ENCODE data around the gene SRRT.

The SRRT gene

GRCh38 chr7:100893910-100894721 is 19.2 kb downstream of the SRRT start:
- Histone ChIP-seq H3K9ac (ENCODE audit: low read depth, low read length) (no peak overlapping the region), H3K9me3 (ENCODE audit: control insufficient read depth, insufficient read depth, low read length) (no peaks in the 10 kb centered on the region), H3K4me3 (ENCODE audit: low read depth, low read length) (peak overlapping the region; percentile 49), H3K4me1 (ENCODE audit: control insufficient read depth, insufficient read depth, low read length) (peaks cover 9% of the 10 kb centered on the region), H3K27me3 (ENCODE audit: control insufficient read depth, insufficient read depth, low read length) (peaks cover 14% of the 10 kb centered on the region), H3K36me3 (ENCODE audit: control insufficient read depth, insufficient read depth, low read length) (peaks cover 4% of the 10 kb centered on the region)

- H3K4me3 ChIP-seq (ENCODE audit: low read depth, low read length): peak overlapping the region; percentile 49
- peaks cover 14% of the 10 kb centered on the region for H3K27me3 ChIP-seq (ENCODE audit: control insufficient read depth, insufficient read depth, low read length)
- no peak overlapping the region for H3K9ac ChIP-seq (ENCODE audit: low read depth, low read length)
- no peaks in the 10 kb centered on the region for H3K9me3 ChIP-seq (ENCODE audit: control insufficient read depth, insufficient read depth, low read length)
- peaks cover 9% of the 10 kb centered on the region for H3K4me1 ChIP-seq (ENCODE audit: control insufficient read depth, insufficient read depth, low read length)
- peaks cover 4% of the 10 kb centered on the region for H3K36me3 ChIP-seq (ENCODE audit: control insufficient read depth, insufficient read depth, low read length)
These were observed 20.2 kb downstream of the SRRT start for GRCh38 chr7:100894860-100895700.

GRCh38 chr7:100895701-100895955 is 20.7 kb downstream of the SRRT start, which contains the start of gene ACHE:
TSS of gene ACHE (minus strand) at chr7:100895888. CDS start at chr7:100894232, 1,656 bp downstream.
- Histone ChIP-seq H3K4me3 (ENCODE audit: low read depth, low read length) (peak within 1 kb of the TSS; percentile 69), H3K27me3 (ENCODE audit: control insufficient read depth, insufficient read depth, low read length) (peaks cover 14% of the 10 kb centered on the region), H3K36me3 (ENCODE audit: control insufficient read depth, insufficient read depth, low read length) (peaks cover 4% of the 10 kb centered on the region), H3K9me3 (ENCODE audit: control insufficient read depth, insufficient read depth, low read length) (no peaks in the 10 kb centered on the region), H3K9ac (ENCODE audit: low read depth, low read length) (no peak within 1 kb of the TSS), H3K4me1 (ENCODE audit: control insufficient read depth, insufficient read depth, low read length) (peaks cover 9% of the 10 kb centered on the region)

- Histone ChIP-seq H3K4me3 (ENCODE audit: low read depth, low read length) (peak overlapping the region; percentile 69), H3K4me1 (ENCODE audit: control insufficient read depth, insufficient read depth, low read length) (peaks cover 9% of the 10 kb centered on the region), H3K9ac (ENCODE audit: low read depth, low read length) (no peak overlapping the region), H3K27me3 (ENCODE audit: control insufficient read depth, insufficient read depth, low read length) (peaks cover 14% of the 10 kb centered on the region), H3K36me3 (ENCODE audit: control insufficient read depth, insufficient read depth, low read length) (peaks cover 4% of the 10 kb centered on the region), H3K9me3 (ENCODE audit: control insufficient read depth, insufficient read depth, low read length) (no peaks in the 10 kb centered on the region)
These were observed 21.2 kb downstream of the SRRT start for GRCh38 chr7:100895956-100896731.

GRCh38 chr7:100896732-100897608 is 22.1 kb downstream of the SRRT start:
- H3K9me3 ChIP-seq (ENCODE audit: control insufficient read depth, insufficient read depth, low read length): no peaks in the 10 kb centered on the region
- peaks cover 14% of the 10 kb centered on the region for H3K27me3 ChIP-seq (ENCODE audit: control insufficient read depth, insufficient read depth, low read length)
- H3K36me3 ChIP-seq (ENCODE audit: control insufficient read depth, insufficient read depth, low read length): peaks cover 4% of the 10 kb centered on the region
- H3K9ac ChIP-seq (ENCODE audit: low read depth, low read length): no peak overlapping the region
- peak overlapping the region; percentile 69 for H3K4me3 ChIP-seq (ENCODE audit: low read depth, low read length)
- H3K4me1 ChIP-seq (ENCODE audit: control insufficient read depth, insufficient read depth, low read length): peaks cover 6% of the 10 kb centered on the region

- H3K27me3 ChIP-seq (ENCODE audit: control insufficient read depth, insufficient read depth, low read length): peaks cover 14% of the 10 kb centered on the region
These were observed 23.0 kb downstream of the SRRT start for GRCh38 chr7:100897772-100898454.

GRCh38 chr7:100899432-100899831 is 24.5 kb downstream of the SRRT start:
- H3K4me3 ChIP-seq (ENCODE audit: low read depth, low read length): no peak overlapping the region
- H3K36me3 ChIP-seq (ENCODE audit: control insufficient read depth, insufficient read depth, low read length): no peaks in the 10 kb centered on the region
- no peaks in the 10 kb centered on the region for H3K9me3 ChIP-seq (ENCODE audit: control insufficient read depth, insufficient read depth, low read length)
- peaks cover 10% of the 10 kb centered on the region for H3K27me3 ChIP-seq (ENCODE audit: control insufficient read depth, insufficient read depth, low read length)
- peaks cover 4% of the 10 kb centered on the region for H3K4me1 ChIP-seq (ENCODE audit: control insufficient read depth, insufficient read depth, low read length)
- H3K9ac ChIP-seq (ENCODE audit: low read depth, low read length): no peak overlapping the region

More at GRCh38 chr7:100897772-100898454, 23.0 kb downstream of the SRRT start:
- Histone ChIP-seq H3K9ac (ENCODE audit: low read depth, low read length) (no peak overlapping the region), H3K4me1 (ENCODE audit: control insufficient read depth, insufficient read depth, low read length) (peaks cover 6% of the 10 kb centered on the region), H3K9me3 (ENCODE audit: control insufficient read depth, insufficient read depth, low read length) (no peaks in the 10 kb centered on the region), H3K4me3 (ENCODE audit: low read depth, low read length) (no peak overlapping the region), H3K36me3 (ENCODE audit: control insufficient read depth, insufficient read depth, low read length) (no peaks in the 10 kb centered on the region)

- Histone ChIP-seq H3K27me3 (ENCODE audit: control insufficient read depth, insufficient read depth, low read length) (peaks cover 9% of the 10 kb centered on the region), H3K36me3 (ENCODE audit: control insufficient read depth, insufficient read depth, low read length) (no peaks in the 10 kb centered on the region), H3K4me1 (ENCODE audit: control insufficient read depth, insufficient read depth, low read length) (peaks cover 4% of the 10 kb centered on the region), H3K4me3 (ENCODE audit: low read depth, low read length) (no peak overlapping the region), H3K9me3 (ENCODE audit: control insufficient read depth, insufficient read depth, low read length) (no peaks in the 10 kb centered on the region), H3K9ac (ENCODE audit: low read depth, low read length) (no peak overlapping the region)
These were observed 26.1 kb downstream of the SRRT start for GRCh38 chr7:100900978-100901377.

- Histone ChIP-seq H3K9me3 (ENCODE audit: control insufficient read depth, insufficient read depth, low read length) (no peaks in the 10 kb centered on the region), H3K36me3 (ENCODE audit: control insufficient read depth, insufficient read depth, low read length) (no peaks in the 10 kb centered on the region), H3K27me3 (ENCODE audit: control insufficient read depth, insufficient read depth, low read length) (peaks cover 3% of the 10 kb centered on the region), H3K4me3 (ENCODE audit: low read depth, low read length) (no peak overlapping the region), H3K9ac (ENCODE audit: low read depth, low read length) (no peak overlapping the region), H3K4me1 (ENCODE audit: control insufficient read depth, insufficient read depth, low read length) (no peaks in the 10 kb centered on the region)
These were observed 27.0 kb downstream of the SRRT start for GRCh38 chr7:100901921-100902332.

GRCh38 chr7:100902638-100903037 is 27.7 kb downstream of the SRRT start:
- H3K9ac ChIP-seq (ENCODE audit: low read depth, low read length): no peak overlapping the region
- no peak overlapping the region for H3K4me3 ChIP-seq (ENCODE audit: low read depth, low read length)
- H3K27me3 ChIP-seq (ENCODE audit: control insufficient read depth, insufficient read depth, low read length): peaks cover 3% of the 10 kb centered on the region
- no peaks in the 10 kb centered on the region for H3K36me3 ChIP-seq (ENCODE audit: control insufficient read depth, insufficient read depth, low read length)
- H3K9me3 ChIP-seq (ENCODE audit: control insufficient read depth, insufficient read depth, low read length): no peaks in the 10 kb centered on the region
- no peaks in the 10 kb centered on the region for H3K4me1 ChIP-seq (ENCODE audit: control insufficient read depth, insufficient read depth, low read length)

All from iPS-15b (cell line).